HG03378 (cell line): ENCODE results near the gene MCRS1.

Source experiments
- ATAC-seq: cut with Tn5 transposase; IDR thresholded peaks from one replicate; pipeline ENCODE4 v1.9.1; 2021; ENCODE audit warnings: mild to moderate bottlenecking, moderate library complexity; ENCODE audit not compliant: unreplicated experiment

Gene MCRS1

DNA sequence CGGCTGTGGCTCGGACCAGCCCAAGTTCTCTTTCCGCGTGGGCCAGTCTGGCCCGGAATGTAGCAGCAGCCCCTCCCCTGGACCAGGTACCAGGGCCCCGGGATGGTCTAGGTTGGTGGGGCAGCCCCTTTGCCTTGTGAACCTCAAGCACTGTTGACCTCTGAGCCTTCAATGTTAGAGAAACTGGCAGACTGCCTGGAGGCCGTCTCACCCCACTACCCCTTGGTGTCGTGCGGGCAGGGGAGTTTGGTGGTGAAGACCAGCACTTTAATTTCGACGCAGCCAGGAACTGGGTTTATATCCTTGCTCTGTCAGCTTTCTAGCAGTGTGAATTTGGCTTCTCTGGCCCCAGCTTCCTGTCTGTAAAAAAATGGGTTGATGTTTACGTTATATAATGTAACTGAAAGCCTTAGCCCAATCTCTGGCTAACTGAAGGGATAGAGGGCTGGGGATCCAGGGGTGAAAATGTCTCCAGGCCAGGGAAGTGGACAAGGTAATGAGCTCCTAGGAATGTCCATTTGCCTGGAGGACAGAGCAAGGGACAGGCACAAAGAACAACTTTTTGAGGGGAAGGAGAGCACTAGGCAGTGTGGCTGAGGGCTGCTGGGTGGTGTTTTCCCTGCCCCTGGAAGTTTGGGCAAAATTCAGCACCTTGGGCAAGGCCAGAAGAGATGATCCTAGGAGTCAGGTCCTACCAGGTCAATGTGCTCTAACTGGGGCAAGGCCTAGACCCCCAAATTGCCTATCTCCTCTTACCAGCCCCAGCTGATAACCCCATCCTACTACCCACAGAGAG, 11.4 kb downstream of the MCRS1 start:
- no peak for ATAC-seq

DNA sequence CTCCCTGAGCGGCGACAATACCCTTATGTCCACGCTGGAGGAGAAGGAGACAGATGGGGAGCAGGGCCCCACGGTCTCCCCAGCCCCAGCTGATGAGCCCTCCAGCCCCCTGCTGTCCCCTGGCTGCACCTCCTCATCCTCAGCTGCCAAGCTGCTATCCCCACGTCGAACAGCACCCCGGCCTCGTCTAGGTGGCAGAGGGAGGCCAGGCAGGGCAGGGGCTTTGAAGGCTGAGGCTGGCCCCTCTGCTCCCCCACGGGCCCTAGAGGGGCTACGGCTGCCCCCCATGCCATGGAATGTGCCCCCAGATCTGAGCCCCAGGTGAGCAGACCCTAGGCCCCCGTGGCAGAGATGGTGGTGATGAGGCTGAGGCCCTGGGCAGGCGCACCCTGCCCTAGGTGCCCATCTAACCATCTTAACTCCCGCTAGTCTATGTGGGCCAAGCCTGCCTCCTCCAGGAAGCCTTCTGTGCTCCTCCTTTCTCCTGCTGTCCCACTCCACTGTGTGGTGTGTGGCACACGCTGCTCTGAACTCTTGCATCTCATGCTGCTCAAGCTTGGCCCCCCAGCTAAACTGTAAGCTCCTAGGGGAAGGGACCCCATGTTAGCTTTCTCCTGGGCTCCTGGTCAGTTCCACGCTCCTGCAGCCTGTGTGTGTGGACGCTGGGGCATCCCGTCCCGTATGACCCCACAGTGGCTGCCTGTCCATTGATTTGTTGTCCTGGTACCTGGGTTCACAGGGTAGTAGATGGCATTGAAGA, 12.1 kb downstream of the MCRS1 start:
- no peak for ATAC-seq

DNA sequence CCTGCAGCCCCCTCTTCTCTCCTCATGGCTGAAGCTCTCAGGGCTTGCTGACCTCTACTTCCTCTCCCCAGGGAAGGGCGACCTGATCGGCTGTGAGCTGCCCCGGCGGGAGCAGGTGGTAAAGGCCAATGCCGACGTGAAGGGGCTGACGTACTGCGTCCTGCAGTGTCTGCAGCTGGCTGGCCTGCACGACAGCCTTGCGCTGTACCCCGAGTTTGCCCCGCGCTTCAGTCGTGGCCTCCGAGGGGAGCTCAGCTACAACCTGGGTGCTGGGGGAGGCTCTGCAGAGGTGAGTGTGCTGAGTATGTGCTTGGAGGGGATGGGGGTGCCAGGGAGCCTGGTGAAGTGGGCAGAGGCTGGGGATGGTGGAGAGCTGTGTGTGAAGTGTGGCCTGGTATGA, 13.7 kb downstream of the MCRS1 start:
- no peak for ATAC-seq

DNA sequence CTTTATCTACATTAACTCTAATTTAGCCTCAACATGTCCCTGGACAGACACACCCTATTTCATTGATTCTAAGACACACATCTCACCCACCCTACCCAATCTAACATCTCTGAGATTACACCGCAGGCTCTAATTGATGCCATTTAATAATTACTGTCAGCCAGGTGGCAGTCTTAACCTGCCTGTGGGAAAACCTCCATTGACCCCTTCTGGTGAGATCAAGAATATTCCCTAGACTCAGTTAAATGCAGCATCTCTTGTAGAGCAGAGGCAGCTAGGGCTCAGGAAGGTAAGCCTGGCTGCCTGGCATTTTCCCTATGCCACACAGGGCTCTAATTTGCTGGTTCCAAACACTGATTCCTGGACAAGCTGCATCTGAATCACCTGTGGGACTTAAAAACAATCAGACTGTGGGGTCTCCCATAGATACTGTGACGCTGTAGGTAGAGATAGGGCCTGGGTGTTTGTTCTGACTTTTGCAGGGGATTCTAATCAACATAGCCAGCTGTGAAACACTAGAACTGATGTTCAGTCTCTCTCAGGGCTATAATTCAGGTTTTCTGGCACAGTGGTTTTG, 14.3 kb downstream of the MCRS1 start:
- no peak for ATAC-seq

DNA sequence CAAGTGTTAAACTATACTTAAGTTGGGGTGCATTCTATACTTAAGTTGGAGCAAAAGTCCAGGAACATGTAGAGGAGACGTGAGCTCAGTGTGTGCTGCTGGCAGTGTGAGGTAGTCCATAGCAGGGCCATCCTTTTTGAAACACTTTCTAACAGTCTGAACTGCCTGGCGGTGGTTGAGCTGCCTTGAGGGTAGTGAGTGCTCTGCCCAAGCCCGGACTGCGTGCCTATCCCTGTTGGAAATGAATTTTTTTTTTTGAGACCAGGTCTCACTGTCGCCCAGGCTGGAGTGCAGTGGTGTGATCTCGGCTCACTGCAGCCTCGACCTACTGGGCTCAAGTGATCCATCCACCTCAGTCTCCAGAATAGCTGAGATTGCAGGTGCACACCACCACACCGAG, 15.0 kb downstream of the MCRS1 start:
- no peak for ATAC-seq

- ATAC-seq: no peak
These were observed 15.5 kb downstream of the MCRS1 start for GRCh38 chr12:49552425-49552824.

- ATAC-seq: no peak
These were observed 15.9 kb downstream of the MCRS1 start for GRCh38 chr12:49552014-49552413.

DNA sequence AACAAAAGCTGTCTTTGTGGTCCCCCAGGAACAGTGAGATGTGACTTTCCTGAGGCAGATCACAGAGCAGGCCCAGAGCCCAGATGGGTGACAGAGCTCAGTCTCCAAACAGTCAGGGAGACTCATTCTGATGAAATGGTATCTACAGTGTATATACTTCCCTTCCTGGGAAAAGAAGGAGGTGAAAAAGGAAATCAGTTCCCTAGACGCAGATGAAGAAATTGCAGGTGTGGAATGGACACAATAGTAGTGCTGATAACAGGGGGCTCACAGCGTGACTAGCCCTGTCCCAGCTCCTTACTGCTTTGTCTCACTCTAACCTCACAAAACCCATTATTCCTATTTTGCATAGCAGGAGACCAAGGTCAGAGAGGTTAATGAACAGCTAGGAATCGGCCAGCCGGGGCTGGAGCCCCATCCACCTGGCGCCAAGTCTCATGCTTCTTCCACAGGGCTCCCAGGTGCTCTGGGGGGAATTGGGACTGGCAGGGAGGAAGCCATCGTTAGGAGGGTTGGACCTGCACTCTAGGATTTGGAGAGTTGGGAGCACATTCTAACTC, 17.2 kb downstream of the MCRS1 start:
- ATAC-seq: no peak

GRCh38 chr12:49549735-49550692, 17.9 kb downstream of the MCRS1 start:
- ATAC-seq: no peak

DNA sequence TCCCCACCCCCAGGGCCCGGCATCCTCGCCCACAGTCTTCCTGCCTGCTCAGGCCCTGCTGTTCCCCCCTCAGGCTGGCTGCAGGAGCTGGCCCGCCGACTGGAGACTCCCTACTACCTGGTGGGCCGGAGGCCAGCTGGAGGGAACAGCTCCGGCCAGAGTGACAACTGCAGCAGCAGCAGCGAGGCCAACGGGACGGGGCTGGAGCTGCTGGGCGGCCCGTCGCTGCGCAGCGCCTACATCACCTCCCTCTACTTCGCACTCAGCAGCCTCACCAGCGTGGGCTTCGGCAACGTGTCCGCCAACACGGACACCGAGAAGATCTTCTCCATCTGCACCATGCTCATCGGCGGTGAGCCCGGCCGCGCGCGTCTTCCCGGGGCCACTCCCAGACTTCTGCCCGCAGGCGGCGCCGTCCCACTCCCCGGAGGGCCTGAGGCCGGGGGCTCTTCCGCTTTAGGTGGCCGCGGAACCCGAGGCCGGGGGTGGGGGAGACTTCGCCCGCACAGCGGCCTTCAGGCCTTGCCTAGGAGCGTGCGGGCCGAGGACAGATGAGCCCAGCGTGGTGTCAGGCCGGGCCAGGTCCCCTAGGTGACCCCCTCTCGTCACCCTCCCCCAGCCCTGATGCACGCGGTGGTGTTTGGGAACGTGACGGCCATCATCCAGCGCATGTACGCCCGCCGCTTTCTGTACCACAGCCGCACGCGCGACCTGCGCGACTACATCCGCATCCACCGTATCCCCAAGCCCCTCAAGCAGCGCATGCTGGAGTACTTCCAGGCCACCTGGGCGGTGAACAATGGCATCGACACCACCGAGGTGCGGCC, 18.9 kb downstream of the MCRS1 start:
- ATAC-seq: no peak

DNA sequence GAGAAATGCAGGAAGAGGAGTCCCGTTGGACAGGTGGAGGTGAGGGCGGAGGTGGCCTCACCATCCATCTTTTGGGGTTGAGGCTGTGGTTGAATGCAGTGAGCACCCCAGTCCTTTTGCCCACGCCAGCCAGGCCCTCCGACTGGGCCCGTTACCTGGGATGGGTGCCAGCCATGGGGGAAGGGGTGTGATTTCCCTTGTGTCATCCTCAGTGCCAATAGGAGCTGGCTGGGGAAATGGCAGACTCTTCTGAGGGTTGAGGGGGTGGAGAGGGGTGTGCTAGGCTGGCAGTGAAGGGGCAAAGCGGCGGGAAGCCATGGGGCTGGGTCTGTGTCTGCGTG, 19.5 kb downstream of the MCRS1 start:
- ATAC-seq: no peak

- no peak for ATAC-seq
These were observed 20.8 kb downstream of the MCRS1 start for GRCh38 chr12:49547090-49547690.

- no peak for ATAC-seq
These were observed 21.5 kb downstream of the MCRS1 start for GRCh38 chr12:49546481-49546880.

- ATAC-seq: no peak
These were observed 22.1 kb downstream of the MCRS1 start for GRCh38 chr12:49545815-49546214.

- no peak for ATAC-seq
These were observed 23.8 kb downstream of the MCRS1 start for GRCh38 chr12:49543914-49544815.

GRCh38 chr12:49543221-49543913, 24.6 kb downstream of the MCRS1 start:
- ATAC-seq: no peak

GRCh38 chr12:49542592-49543160, 25.3 kb downstream of the MCRS1 start:
- no peak for ATAC-seq
